ENCODE results near the gene BRK1.
"Not testable (repeated sequence)": the region's sequence is repeated elsewhere in the genome, so short reads cannot be mapped to it uniquely, and the experiment has no call there.

BRK1 gene

DNA sequence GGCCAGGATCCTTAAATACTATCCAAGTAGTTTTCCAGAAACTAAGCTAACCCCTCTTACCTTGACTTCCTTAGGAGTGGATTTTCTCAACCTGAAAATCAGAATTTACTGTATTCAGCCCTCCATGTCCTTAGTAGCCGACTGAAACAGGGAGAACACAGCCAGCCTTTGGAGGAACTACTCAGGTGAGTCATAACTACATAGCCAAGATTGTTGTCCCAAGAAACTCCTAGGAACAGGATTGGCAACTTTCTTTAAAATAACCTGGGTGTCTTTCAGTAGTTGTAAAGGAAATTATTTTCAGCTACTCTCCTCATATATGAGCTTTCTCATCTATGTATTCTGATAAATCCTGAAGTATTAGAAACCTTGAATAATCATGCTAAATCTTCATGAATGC is 29.7 kb upstream of the BRK1 start:
- peaks cover 43% of the 10 kb centered on the region for H3K36me3 ChIP-seq (ENCODE audit: low read length)
- H4K20me1 ChIP-seq (ENCODE audit: low read depth, low read length): no peaks in the 10 kb centered on the region
- no peaks in the 10 kb centered on the region for H3F3A ChIP-seq (ENCODE audit: insufficient read depth)
- H3K27ac ChIP-seq (ENCODE audit: low read depth, low read length): no peak overlapping the region
- H3K9me2 ChIP-seq (replicated peaks; ENCODE audit: insufficient read depth, low read length): no peaks in the 10 kb centered on the region
- no peaks in the 10 kb centered on the region for H3K27me3 ChIP-seq (ENCODE audit: low read length)
- H3K79me2 ChIP-seq (ENCODE audit: insufficient read depth, low read length): no peaks in the 10 kb centered on the region
- no peak overlapping the region for H3K4me3 ChIP-seq (ENCODE audit: insufficient read depth, low read length, poor library complexity, severe bottlenecking)
- TF ChIP-seq, protein P1, sequence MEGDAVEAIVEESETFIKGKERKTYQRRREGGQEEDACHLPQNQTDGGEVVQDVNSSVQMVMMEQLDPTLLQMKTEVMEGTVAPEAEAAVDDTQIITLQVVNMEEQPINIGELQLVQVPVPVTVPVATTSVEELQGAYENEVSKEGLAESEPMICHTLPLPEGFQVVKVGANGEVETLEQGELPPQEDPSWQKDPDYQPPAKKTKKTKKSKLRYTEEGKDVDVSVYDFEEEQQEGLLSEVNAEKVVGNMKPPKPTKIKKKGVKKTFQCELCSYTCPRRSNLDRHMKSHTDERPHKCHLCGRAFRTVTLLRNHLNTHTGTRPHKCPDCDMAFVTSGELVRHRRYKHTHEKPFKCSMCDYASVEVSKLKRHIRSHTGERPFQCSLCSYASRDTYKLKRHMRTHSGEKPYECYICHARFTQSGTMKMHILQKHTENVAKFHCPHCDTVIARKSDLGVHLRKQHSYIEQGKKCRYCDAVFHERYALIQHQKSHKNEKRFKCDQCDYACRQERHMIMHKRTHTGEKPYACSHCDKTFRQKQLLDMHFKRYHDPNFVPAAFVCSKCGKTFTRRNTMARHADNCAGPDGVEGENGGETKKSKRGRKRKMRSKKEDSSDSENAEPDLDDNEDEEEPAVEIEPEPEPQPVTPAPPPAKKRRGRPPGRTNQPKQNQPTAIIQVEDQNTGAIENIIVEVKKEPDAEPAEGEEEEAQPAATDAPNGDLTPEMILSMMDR (IDR thresholded peaks at IDR 0.05; ENCODE audit: insufficient read depth, low read length, poor library complexity, severe bottlenecking): no peak
- no peak for TF ChIP-seq EZH2phosphoT487 (conservative IDR thresholded peaks at IDR 0.05; ENCODE audit: low read length)
- H3K4me2 ChIP-seq (ENCODE audit: low read depth, low read length, poor library complexity, severe bottlenecking): no peak overlapping the region
- H3K9me3 ChIP-seq (ENCODE audit: insufficient read depth, low read length): no peaks in the 10 kb centered on the region
- no peak overlapping the region for H3K9ac ChIP-seq (ENCODE audit: low read length)
- no peak overlapping the region for H2AFZ ChIP-seq (ENCODE audit: low read depth, low read length, severe bottlenecking)

DNA sequence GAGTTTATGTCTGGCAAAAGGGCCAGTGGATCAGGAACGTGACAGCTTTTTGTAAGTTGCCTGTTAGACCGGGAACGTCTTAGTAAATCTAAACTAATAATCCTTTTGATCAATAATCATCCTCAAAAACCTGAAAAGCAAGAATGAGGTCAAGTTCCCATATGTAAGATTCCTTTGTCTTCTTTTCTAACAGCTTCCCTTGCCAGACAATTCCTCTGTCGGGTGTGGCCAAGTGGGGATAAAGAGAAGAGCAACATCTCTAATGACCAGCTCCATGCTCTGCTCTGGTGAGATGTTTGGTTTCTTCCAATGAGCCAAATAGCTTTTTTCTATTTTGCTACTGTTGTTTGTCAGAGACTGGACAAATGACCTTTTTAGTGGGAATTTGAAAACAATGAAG is 27.2 kb upstream of the BRK1 start:
- TF ChIP-seq, protein P1 (IDR thresholded peaks at IDR 0.05; ENCODE audit: insufficient read depth, low read length, poor library complexity, severe bottlenecking): no peak
- TF ChIP-seq EZH2phosphoT487 (conservative IDR thresholded peaks at IDR 0.05; ENCODE audit: low read length): no peak
- no peak overlapping the region for H3K4me3 ChIP-seq (ENCODE audit: insufficient read depth, low read length, poor library complexity, severe bottlenecking)
- H3K27ac ChIP-seq (ENCODE audit: low read depth, low read length): no peak overlapping the region
- H3K79me2 ChIP-seq (ENCODE audit: insufficient read depth, low read length): no peaks in the 10 kb centered on the region
- H3K9me2 ChIP-seq (replicated peaks; ENCODE audit: insufficient read depth, low read length): no peaks in the 10 kb centered on the region
- H3K4me2 ChIP-seq (ENCODE audit: low read depth, low read length, poor library complexity, severe bottlenecking): no peak overlapping the region
- H4K20me1 ChIP-seq (ENCODE audit: low read depth, low read length): no peaks in the 10 kb centered on the region
- H3K36me3 ChIP-seq (ENCODE audit: low read length): peaks cover 28% of the 10 kb centered on the region
- no peak overlapping the region for H2AFZ ChIP-seq (ENCODE audit: low read depth, low read length, severe bottlenecking)
- no peaks in the 10 kb centered on the region for H3F3A ChIP-seq (ENCODE audit: insufficient read depth)
- H3K27me3 ChIP-seq (ENCODE audit: low read length): no peaks in the 10 kb centered on the region
- H3K9me3 ChIP-seq (ENCODE audit: insufficient read depth, low read length): no peaks in the 10 kb centered on the region
- no peak overlapping the region for H3K9ac ChIP-seq (ENCODE audit: low read length)

DNA sequence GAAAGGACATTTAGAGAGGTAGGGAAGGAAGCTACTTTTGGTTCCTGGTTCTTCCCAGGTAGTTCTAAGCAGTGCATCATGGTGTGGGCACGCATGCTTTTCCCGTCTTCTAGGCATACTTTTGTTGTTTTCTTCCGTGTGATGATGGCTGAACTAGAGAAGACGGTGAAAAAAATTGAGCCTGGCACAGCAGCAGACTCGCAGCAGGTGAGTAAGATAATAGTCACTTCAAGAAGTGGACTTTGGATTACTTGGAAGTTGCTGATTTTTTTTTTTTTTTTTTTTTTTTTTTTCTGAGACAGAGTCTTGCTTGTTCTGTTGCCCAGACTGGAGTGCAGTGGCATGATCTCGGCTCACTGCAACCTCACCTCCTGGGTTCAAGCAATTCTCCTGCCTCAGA is 25.3 kb upstream of the BRK1 start:
- H3K36me3 ChIP-seq (ENCODE audit: low read length): peaks cover 24% of the 10 kb centered on the region
- no peaks in the 10 kb centered on the region for H3F3A ChIP-seq (ENCODE audit: insufficient read depth)
- no peak for TF ChIP-seq EZH2phosphoT487 (conservative IDR thresholded peaks at IDR 0.05; ENCODE audit: low read length)
- TF ChIP-seq, protein P1 (IDR thresholded peaks at IDR 0.05; ENCODE audit: insufficient read depth, low read length, poor library complexity, severe bottlenecking): no peak
- no peaks in the 10 kb centered on the region for H4K20me1 ChIP-seq (ENCODE audit: low read depth, low read length)
- no peak overlapping the region for H2AFZ ChIP-seq (ENCODE audit: low read depth, low read length, severe bottlenecking)
- no peak overlapping the region for H3K4me3 ChIP-seq (ENCODE audit: insufficient read depth, low read length, poor library complexity, severe bottlenecking)
- no peaks in the 10 kb centered on the region for H3K9me2 ChIP-seq (replicated peaks; ENCODE audit: insufficient read depth, low read length)
- H3K9ac ChIP-seq (ENCODE audit: low read length): no peak overlapping the region
- H3K27ac ChIP-seq (ENCODE audit: low read depth, low read length): no peak overlapping the region
- no peaks in the 10 kb centered on the region for H3K27me3 ChIP-seq (ENCODE audit: low read length)
- no peak overlapping the region for H3K4me2 ChIP-seq (ENCODE audit: low read depth, low read length, poor library complexity, severe bottlenecking)
- H3K79me2 ChIP-seq (ENCODE audit: insufficient read depth, low read length): no peaks in the 10 kb centered on the region
- no peaks in the 10 kb centered on the region for H3K9me3 ChIP-seq (ENCODE audit: insufficient read depth, low read length)

DNA sequence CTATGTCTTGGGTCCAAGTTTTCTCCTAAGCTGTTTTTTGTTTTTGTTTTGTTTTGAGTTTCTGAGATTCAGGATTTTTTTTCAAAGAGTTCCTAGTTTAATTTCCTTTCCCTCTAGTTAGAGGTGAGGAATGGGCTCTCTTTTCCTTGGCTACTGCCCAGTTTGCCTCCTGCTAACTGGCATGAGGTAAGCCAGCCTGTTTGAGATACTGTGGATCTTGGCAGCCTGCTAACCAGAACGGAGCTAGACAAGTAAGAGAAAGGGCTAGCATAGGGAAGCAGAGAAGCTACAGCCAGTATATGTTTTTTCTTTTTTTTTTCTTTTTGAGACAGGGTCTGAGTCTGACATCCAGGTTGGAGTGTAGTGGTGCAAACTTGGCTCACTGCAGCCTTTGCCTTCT is 24.7 kb upstream of the BRK1 start:
- H2AFZ ChIP-seq (ENCODE audit: low read depth, low read length, severe bottlenecking); H3K4me3 ChIP-seq (ENCODE audit: insufficient read depth, low read length, poor library complexity, severe bottlenecking); H3K9me3 ChIP-seq (ENCODE audit: insufficient read depth, low read length); H3K79me2 ChIP-seq (ENCODE audit: insufficient read depth, low read length); H4K20me1 ChIP-seq (ENCODE audit: low read depth, low read length); H3K9ac ChIP-seq (ENCODE audit: low read length); H3K27me3 ChIP-seq (ENCODE audit: low read length); H3K27ac ChIP-seq (ENCODE audit: low read depth, low read length); H3K9me2 ChIP-seq (replicated peaks; ENCODE audit: insufficient read depth, low read length); H3K4me2 ChIP-seq (ENCODE audit: low read depth, low read length, poor library complexity, severe bottlenecking); H3F3A ChIP-seq (ENCODE audit: insufficient read depth): not testable (repeated sequence)
- H3K36me3 ChIP-seq (ENCODE audit: low read length): peaks cover 27% of the 10 kb centered on the region

DNA sequence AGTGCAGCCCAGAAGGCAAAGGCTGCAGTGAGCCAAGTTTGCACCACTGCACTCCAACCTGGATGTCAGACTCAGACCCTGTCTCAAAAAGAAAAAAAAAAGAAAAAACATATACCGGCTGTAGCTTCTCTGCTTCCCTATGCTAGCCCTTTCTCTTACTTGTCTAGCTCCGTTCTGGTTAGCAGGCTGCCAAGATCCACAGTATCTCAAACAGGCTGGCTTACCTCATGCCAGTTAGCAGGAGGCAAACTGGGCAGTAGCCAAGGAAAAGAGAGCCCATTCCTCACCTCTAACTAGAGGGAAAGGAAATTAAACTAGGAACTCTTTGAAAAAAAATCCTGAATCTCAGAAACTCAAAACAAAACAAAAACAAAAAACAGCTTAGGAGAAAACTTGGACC is 24.1 kb upstream of the BRK1 start:
- not testable (repeated sequence) for H3K27ac ChIP-seq (ENCODE audit: low read depth, low read length); H3K9me3 ChIP-seq (ENCODE audit: insufficient read depth, low read length); H4K20me1 ChIP-seq (ENCODE audit: low read depth, low read length); H3F3A ChIP-seq (ENCODE audit: insufficient read depth); H3K27me3 ChIP-seq (ENCODE audit: low read length); H3K4me3 ChIP-seq (ENCODE audit: insufficient read depth, low read length, poor library complexity, severe bottlenecking); H3K4me2 ChIP-seq (ENCODE audit: low read depth, low read length, poor library complexity, severe bottlenecking); H2AFZ ChIP-seq (ENCODE audit: low read depth, low read length, severe bottlenecking); H3K9ac ChIP-seq (ENCODE audit: low read length); H3K79me2 ChIP-seq (ENCODE audit: insufficient read depth, low read length); H3K9me2 ChIP-seq (replicated peaks; ENCODE audit: insufficient read depth, low read length)
- H3K36me3 ChIP-seq (ENCODE audit: low read length): peaks cover 30% of the 10 kb centered on the region

All from SU-DHL-6 (cell line).